PC-9 (cell line): ENCODE measurements around the gene CNIH3. TPM values are rescaled to one million over a fixed set of nuclear protein-coding genes. Genes with fewer than 3 reads are reported as not detected.

ENCODE experiments used
- BruUV-seq: library from RNA; stranded (reverse); fragments of 400-500 nt; replicated peaks from 2 replicates; lab custom pipeline; 2021; lab: Mats Ljungman, UMichigan
- CTCF ChIA-PET: fragments of 300-600 bp; sonication (Branson Sonifier 250); formaldehyde crosslinking; loops from one replicate; lab custom pipeline; 2022; ENCODE audit warnings: antibody characterized with exemption; lab: Charles Lee
- POLR2A ChIA-PET: fragments of 300-600 bp; sonication (Branson Sonifier 250); formaldehyde crosslinking; loops from one replicate; lab custom pipeline; 2022; ENCODE audit warnings: antibody characterized with exemption; ENCODE audit not compliant: unreplicated experiment; lab: Charles Lee
- DNase-seq, 2 experiments: peaks; one replicate each; pipeline versions ENCODE4 v3.0.0 to v3.0.0-alpha.2; 2015 to 2022; ENCODE audit warnings: mixed read lengths in 1 of 2
- H2AFZ ChIP-seq: fragments of 200-600 bp; sonication (generic); 2 replicates; pipeline ENCODE4 v1.8.1; 2017; ENCODE audit warnings: antibody characterized with exemption
- H3F3A ChIP-seq: fragments of 200-600 bp; sonication (generic); 2 replicates; pipeline ENCODE4 v1.8.1; 2017; ENCODE audit warnings: antibody characterized with exemption, mild to moderate bottlenecking, low read depth; ENCODE audit not compliant: insufficient read depth
- H3K27ac ChIP-seq: fragments of 200-600 bp; sonication (generic); 2 replicates; pipeline ENCODE4 v1.6.1; 2016; ENCODE audit warnings: mixed run types
- H3K27me3 ChIP-seq: fragments of 200-600 bp; sonication (generic); 2 replicates; pipeline ENCODE4 v1.6.1; 2016; ENCODE audit warnings: low read depth, mixed run types; ENCODE audit not compliant: insufficient read depth
- H3K36me3 ChIP-seq: fragments of 200-600 bp; sonication (generic); 2 replicates; pipeline ENCODE4 v1.6.1; 2016; ENCODE audit warnings: low read depth, mixed run types
- H3K4me1 ChIP-seq: fragments of 200-600 bp; sonication (generic); replicated peaks from 2 replicates; pipeline ENCODE4 v1.6.1; 2016; ENCODE audit warnings: mixed run types; ENCODE audit not compliant: insufficient read depth
- H3K4me2 ChIP-seq: fragments of 200-600 bp; sonication (generic); 2 replicates; pipeline ENCODE4 v1.6.1; 2017; ENCODE audit warnings: mixed run types
- H3K4me3 ChIP-seq: fragments of 200-600 bp; sonication (generic); 2 replicates; pipeline ENCODE4 v1.6.1; 2016; ENCODE audit warnings: mixed run types
- H3K79me2 ChIP-seq: fragments of 200-600 bp; sonication (generic); 2 replicates; pipeline ENCODE4 v1.6.1; 2017; ENCODE audit warnings: low read depth, mixed run types
- H3K9me2 ChIP-seq: fragments of 200-600 bp; sonication (generic); 2 replicates; pipeline ENCODE4 v1.8.1; 2017; ENCODE audit warnings: mild to moderate bottlenecking; ENCODE audit not compliant: insufficient read depth
- H3K9me3 ChIP-seq: fragments of 200-600 bp; sonication (generic); 2 replicates; pipeline ENCODE4 v1.8.1; 2016; ENCODE audit warnings: low read depth; ENCODE audit not compliant: insufficient read depth
- H4K20me1 ChIP-seq: fragments of 200-600 bp; sonication (generic); 2 replicates; pipeline ENCODE4 v1.8.1; 2017; ENCODE audit not compliant: insufficient read depth
- EZH2 ChIP-seq: fragments of 200-600 bp; sonication (generic); IDR thresholded peaks from 2 replicates; pipeline ENCODE4 v1.8.0; 2017; ENCODE audit warnings: antibody characterized with exemption, low read depth
- intact Hi-C: fragments of 100-400 bp; cut with micrococcal nuclease; formaldehyde crosslinking; loops from one replicate; pipeline ENCODE4 v1.10.0; 2022; ENCODE audit not compliant: unreplicated experiment
- total RNA-seq: library from RNA; stranded (reverse); gene quantifications from 2 replicates; pipeline ENCODE4 v1.2.3, GENCODE V29; 2021
- TF ChIP-seq, protein P1 (sequence below): fragments of 200-600 bp; sonication (generic); conservative IDR thresholded peaks from 2 replicates; pipeline ENCODE4 v1.6.1; 2017; ENCODE audit warnings: mixed run types, antibody characterized with exemption, mild to moderate bottlenecking, moderate library complexity

Gene CNIH3
- total RNA-seq, 1 experiment from 2014 or later = 8.4 TPM

DNA sequence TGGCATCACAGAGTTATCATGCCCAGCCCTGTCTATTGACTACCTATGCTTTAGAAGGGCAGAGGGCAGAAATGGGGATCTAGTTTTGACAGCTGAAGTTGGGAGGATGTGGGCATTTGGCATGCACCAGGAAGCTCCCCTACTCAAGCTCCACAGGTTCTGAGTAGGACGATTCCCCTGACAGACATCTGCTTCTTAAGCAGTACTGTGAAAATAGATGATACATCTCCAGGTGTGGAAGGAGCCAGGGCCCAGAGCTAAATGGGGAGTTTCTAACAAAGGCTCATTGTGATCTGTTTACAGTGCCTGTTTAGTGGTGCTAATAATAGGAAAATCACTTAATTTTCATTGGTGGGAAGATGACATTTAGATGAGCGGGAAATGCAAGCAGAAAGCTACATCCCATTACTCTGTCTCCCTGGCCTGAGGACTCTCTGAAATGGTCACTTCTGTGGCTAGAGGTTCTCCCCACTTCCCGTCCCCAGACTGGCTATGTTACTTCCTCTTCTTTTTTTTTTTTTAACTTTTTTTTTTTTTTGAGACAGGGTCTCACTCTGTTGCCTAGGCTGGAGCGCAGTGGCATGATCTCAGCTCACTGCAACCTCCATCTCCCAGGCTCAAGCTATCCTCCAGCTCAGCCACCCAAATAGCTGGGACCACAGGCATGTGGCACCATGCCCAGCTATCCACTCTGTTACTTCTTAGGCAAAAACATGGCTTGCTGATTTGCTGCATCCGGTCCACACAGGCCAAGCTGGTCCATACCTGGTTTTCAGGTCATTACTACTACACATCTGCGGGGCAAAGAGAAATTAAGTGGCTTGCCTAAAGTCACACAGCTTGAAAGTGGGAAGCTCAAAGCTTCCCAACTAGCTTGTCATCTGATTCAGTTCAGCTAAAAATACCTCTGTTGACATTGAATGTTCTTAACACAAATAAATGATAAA is 23.2 kb upstream of the CNIH3 start:
- H3K27me3 ChIP-seq = no peaks in the 10 kb centered on the region
- H3K79me2 ChIP-seq = no peaks in the 10 kb centered on the region
- H3K4me3 ChIP-seq = no peak overlapping the region
- no peak overlapping the region for H2AFZ ChIP-seq
- no peaks in the 10 kb centered on the region for H4K20me1 ChIP-seq
- TF ChIP-seq, protein P1, sequence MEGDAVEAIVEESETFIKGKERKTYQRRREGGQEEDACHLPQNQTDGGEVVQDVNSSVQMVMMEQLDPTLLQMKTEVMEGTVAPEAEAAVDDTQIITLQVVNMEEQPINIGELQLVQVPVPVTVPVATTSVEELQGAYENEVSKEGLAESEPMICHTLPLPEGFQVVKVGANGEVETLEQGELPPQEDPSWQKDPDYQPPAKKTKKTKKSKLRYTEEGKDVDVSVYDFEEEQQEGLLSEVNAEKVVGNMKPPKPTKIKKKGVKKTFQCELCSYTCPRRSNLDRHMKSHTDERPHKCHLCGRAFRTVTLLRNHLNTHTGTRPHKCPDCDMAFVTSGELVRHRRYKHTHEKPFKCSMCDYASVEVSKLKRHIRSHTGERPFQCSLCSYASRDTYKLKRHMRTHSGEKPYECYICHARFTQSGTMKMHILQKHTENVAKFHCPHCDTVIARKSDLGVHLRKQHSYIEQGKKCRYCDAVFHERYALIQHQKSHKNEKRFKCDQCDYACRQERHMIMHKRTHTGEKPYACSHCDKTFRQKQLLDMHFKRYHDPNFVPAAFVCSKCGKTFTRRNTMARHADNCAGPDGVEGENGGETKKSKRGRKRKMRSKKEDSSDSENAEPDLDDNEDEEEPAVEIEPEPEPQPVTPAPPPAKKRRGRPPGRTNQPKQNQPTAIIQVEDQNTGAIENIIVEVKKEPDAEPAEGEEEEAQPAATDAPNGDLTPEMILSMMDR = no peak
- TF ChIP-seq EZH2 = no peak
- H3K9me2 ChIP-seq = no peaks in the 10 kb centered on the region; the same call in 1 of the 2 replicates
- H3F3A ChIP-seq = no peaks in the 10 kb centered on the region
- BruUV-seq = no TSS peak
- no peak overlapping the region for H3K27ac ChIP-seq
- no peaks in the 10 kb centered on the region for H3K36me3 ChIP-seq
- POLR2A ChIA-PET = interaction anchor here (0.6 to 1.1 kb wide), 4 partner anchors 50 to 236 kb away, joined by 4 to 9 read pairs (median 7); no protein-coding TSS in a partner anchor
- H3K4me1 ChIP-seq = no peaks in the 10 kb centered on the region
- H3K9me3 ChIP-seq = no peaks in the 10 kb centered on the region
- intact Hi-C loops = loop anchor here (2.0 kb wide), 2 partner anchors 20 to 28 kb away; no protein-coding TSS in a partner anchor
- H3K4me2 ChIP-seq = no peak overlapping the region
- CTCF ChIA-PET = interaction anchor here (0.7 kb wide), 1 partner anchor 59 kb away, joined by 3 read pairs; no protein-coding TSS in a partner anchor
- peak in 1 of 2 experiments; percentile 88 for DNase-seq

DNA sequence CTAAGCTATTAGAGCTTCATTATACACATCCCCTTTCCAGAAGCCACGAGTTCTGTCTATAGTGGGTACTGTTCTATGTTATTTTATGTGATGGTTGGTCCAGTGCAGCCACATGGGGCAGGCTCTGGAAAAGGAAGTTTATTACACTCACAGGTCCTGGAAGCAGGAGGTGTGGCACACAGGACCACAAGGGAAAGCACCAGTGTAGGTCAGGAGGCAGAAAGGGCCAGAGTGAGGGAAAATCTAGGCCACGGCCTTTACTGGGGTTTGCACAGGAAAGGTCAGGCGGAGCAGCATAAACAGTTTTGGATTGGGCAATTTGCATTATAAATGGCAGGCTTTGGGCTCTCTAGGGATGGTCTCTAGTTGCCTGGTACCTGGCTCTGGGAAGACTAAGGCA is 21.8 kb upstream of the CNIH3 start:
- Histone ChIP-seq H4K20me1 (no peaks in the 10 kb centered on the region), H3K36me3 (no peaks in the 10 kb centered on the region), H3K79me2 (no peaks in the 10 kb centered on the region), H2AFZ (no peak overlapping the region), H3K27me3 (no peaks in the 10 kb centered on the region), H3K27ac (no peak overlapping the region), H3K9me2 (no peaks in the 10 kb centered on the region; the same call in 1 of the 2 replicates), H3F3A (no peaks in the 10 kb centered on the region), H3K9me3 (no peaks in the 10 kb centered on the region), H3K4me1 (no peaks in the 10 kb centered on the region), H3K4me3 (no peak overlapping the region), H3K4me2 (no peak overlapping the region)
- CTCF ChIA-PET = no interaction called here
- POLR2A ChIA-PET = no interaction called here
- no TSS peak for BruUV-seq
- no peak for DNase-seq
- TF ChIP-seq EZH2 = no peak
- TF ChIP-seq, protein P1 = no peak
- intact Hi-C loops = no loop called here

DNA sequence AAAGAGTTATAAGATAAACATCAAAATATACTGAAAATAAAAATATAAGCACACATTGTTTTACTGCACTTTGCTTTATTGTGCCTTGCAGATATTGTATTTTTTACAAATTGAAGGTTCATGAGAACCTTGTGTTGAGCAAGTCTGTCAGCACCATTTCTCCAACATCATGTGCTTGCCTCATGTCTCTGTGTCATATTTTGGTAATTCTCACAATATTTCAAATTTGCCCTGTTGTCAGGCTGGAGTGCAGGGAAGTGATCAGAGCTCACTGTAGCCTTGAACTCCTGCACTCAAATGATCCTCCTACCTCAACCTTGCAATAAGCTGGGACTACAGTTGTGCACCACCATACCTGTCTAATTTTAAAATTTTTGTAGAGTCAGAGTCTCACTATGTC is 21.3 kb upstream of the CNIH3 start:
- CTCF ChIA-PET = no interaction called here
- POLR2A ChIA-PET = no interaction called here
- BruUV-seq = no TSS peak

More for the DNA sequence above, 21.3 kb upstream of the CNIH3 start:
- no peaks in the 10 kb centered on the region for H3K36me3 ChIP-seq
- no peak for TF ChIP-seq EZH2
- TF ChIP-seq, protein P1 = no peak
- no peaks in the 10 kb centered on the region for H3K27me3 ChIP-seq
- H3K4me2 ChIP-seq = no peak overlapping the region
- DNase-seq = no peak
- no peaks in the 10 kb centered on the region; the same call in 1 of the 2 replicates for H3K9me2 ChIP-seq
- no peak overlapping the region for H2AFZ ChIP-seq
- intact Hi-C loops = no loop called here
- no peaks in the 10 kb centered on the region for H3K79me2 ChIP-seq
- no peaks in the 10 kb centered on the region for H4K20me1 ChIP-seq
- no peaks in the 10 kb centered on the region for H3F3A ChIP-seq
- H3K4me3 ChIP-seq = no peak overlapping the region
- no peak overlapping the region for H3K27ac ChIP-seq
- H3K4me1 ChIP-seq = no peaks in the 10 kb centered on the region
- H3K9me3 ChIP-seq = no peaks in the 10 kb centered on the region
